ENCODE results near the gene CEP170B.

DNA sequence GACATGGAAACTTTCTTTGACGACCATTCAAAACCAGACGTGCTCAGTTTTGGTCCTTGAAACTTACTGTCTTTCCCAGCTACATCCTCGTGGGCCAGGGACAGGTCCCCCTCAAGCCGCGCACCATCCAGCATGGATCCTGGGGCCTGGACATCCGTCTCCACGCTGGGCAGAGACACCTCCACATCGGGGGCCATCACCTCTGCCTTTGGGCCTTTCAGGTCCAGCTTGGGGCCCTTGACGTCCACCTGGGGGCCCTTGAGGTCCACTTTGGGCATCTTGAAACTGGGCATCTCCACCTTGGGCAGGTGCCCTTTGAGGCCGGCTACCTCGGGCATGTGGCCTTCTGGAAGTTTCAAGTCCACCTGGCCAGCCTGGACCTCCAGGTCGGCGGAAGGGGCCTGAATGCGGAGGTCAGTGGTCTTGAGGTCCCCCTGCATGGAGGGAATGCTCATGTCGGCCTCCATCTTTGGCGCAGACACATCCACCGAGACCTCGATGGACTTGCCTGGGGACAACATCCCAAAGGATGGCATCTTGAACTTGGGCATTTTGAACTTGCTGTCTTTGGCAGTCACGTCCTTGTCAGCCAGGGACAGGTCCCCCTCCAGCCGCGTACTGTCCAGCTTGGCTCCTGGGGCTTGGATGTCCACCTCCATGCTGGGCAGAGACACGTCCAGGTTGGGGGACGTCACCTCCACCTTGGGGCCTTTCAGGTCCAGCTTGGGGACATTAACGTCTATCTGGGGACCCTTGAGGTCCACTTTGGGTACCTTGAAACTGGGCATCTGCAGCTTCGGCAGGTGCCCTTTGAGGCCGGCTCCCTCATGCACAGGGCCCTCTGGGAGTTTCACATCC, 76.7 kb downstream of the CEP170B start:
- TF ChIP-seq POLR2A (IDR thresholded peaks at IDR 0.05), result no peak
- TF ChIP-seq, protein P1, sequence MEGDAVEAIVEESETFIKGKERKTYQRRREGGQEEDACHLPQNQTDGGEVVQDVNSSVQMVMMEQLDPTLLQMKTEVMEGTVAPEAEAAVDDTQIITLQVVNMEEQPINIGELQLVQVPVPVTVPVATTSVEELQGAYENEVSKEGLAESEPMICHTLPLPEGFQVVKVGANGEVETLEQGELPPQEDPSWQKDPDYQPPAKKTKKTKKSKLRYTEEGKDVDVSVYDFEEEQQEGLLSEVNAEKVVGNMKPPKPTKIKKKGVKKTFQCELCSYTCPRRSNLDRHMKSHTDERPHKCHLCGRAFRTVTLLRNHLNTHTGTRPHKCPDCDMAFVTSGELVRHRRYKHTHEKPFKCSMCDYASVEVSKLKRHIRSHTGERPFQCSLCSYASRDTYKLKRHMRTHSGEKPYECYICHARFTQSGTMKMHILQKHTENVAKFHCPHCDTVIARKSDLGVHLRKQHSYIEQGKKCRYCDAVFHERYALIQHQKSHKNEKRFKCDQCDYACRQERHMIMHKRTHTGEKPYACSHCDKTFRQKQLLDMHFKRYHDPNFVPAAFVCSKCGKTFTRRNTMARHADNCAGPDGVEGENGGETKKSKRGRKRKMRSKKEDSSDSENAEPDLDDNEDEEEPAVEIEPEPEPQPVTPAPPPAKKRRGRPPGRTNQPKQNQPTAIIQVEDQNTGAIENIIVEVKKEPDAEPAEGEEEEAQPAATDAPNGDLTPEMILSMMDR (IDR thresholded peaks at IDR 0.05), result no peak
- TF ChIP-seq POLR2AphosphoS5 (IDR thresholded peaks at IDR 0.05), result no peak
